B cell (primary cell): ENCODE measurements around the gene TMIE. TPM values are rescaled to one million over a fixed set of nuclear protein-coding genes. Genes with fewer than 3 reads are reported as not detected.

Experiments
- ATAC-seq: fragments of 200-7000 bp; cut with Tn5 transposase; one replicate; pipeline ENCODE4 v1.10.0; 2021; ENCODE audit warnings: low read depth, mild to moderate bottlenecking, moderate number of reproducible peaks, moderate library complexity
- CTCF ChIA-PET: fragments of 350-600 bp; sonication (Branson Sonifier 250); formaldehyde crosslinking; loops from one replicate; lab custom pipeline; 2021; ENCODE audit warnings: antibody characterized with exemption, inconsistent platforms; lab: Charles Lee
- POLR2A ChIA-PET: fragments of 350-600 bp; sonication (Branson Sonifier 250); formaldehyde crosslinking; loops from one replicate; lab custom pipeline; 2021; ENCODE audit warnings: antibody characterized with exemption; lab: Charles Lee
- DNase-seq: peaks from one replicate; pipeline ENCODE4 v3.0.0; 2013
- H2AFZ ChIP-seq: 2 replicates; pipeline ENCODE4 v1.6.1; 2012; ENCODE audit warnings: mild to moderate bottlenecking, low read depth, low read length; ENCODE audit not compliant: insufficient read depth, poor library complexity, severe bottlenecking
- H3K27ac ChIP-seq, 2 donors: 1 replicate in 1 of 2; 2 replicates in 1 of 2; pipeline ENCODE4 v1.5.1; 2012 to 2013; ENCODE audit warnings: low read length in 2 of 2, mild to moderate bottlenecking in 2 of 2, moderate library complexity in 1 of 2
- H3K27me3 ChIP-seq, 4 experiments: fragments of 200-600 bp in 1 of 4; sonication (generic) in 1 of 4; replicated peaks in 1 of 4; 1 replicate in 2 of 4; 2 replicates in 2 of 4; pipeline versions ENCODE4 v1.6.1 to v1.7.0; 2013 to 2016; ENCODE audit warnings: low read length in 3 of 4, mild to moderate bottlenecking in 2 of 4, mixed read lengths in 1 of 4, moderate library complexity in 1 of 4; ENCODE audit not compliant: insufficient read depth in 4 of 4, control insufficient read depth in 3 of 4; ENCODE audit errors: control extremely low read depth in 1 of 4
- H3K36me3 ChIP-seq, 2 experiments: replicated peaks in 1 of 2; 1 replicate in 1 of 2; 2 replicates in 1 of 2; pipeline versions ENCODE4 v1.6.1 to v1.7.1; 2013; ENCODE audit warnings: low read length in 1 of 2; ENCODE audit not compliant: insufficient read depth in 2 of 2, control insufficient read depth in 1 of 2; ENCODE audit errors: control extremely low read depth in 1 of 2, extremely low read depth in 1 of 2
- H3K4me1 ChIP-seq, 2 donors: fragments of 200-600 bp in 1 of 2; sonication (generic) in 1 of 2; 1 replicate in 1 of 2; 2 replicates in 1 of 2; pipeline versions ENCODE4 v1.5.1 to v1.6.1; 2013 to 2017; ENCODE audit warnings: low read length in 2 of 2; ENCODE audit not compliant: control insufficient read depth in 2 of 2, insufficient read depth in 2 of 2
- H3K4me2 ChIP-seq: replicated peaks from 2 replicates; pipeline ENCODE3; 2012; ENCODE audit warnings: mild to moderate bottlenecking, low read depth, low read length; ENCODE audit not compliant: poor library complexity, severe bottlenecking
- H3K4me3 ChIP-seq, 5 experiments: fragments of 200-600 bp in 1 of 5; sonication (generic) in 1 of 5; 1 replicate in 3 of 5; 2 replicates in 2 of 5; pipeline versions ENCODE4 v1.5.1 to v1.7.0; 2011 to 2016; ENCODE audit warnings: low read length in 4 of 5, mild to moderate bottlenecking in 4 of 5, low read depth in 2 of 5, control low read depth in 1 of 5, moderate library complexity in 1 of 5; ENCODE audit not compliant: insufficient read depth in 1 of 5; ENCODE audit errors: control extremely low read depth in 1 of 5, extremely low read depth in 1 of 5
- H3K79me2 ChIP-seq: fragments of 200-600 bp; sonication (generic); one replicate; pipeline ENCODE4 v1.6.0; 2016; ENCODE audit warnings: low read length; ENCODE audit not compliant: control insufficient read depth, insufficient read depth
- H3K9ac ChIP-seq: fragments of 200-600 bp; sonication (generic); 2 replicates; pipeline ENCODE4 v1.6.1; 2017; ENCODE audit warnings: mild to moderate bottlenecking, low read length, moderate library complexity
- H3K9me3 ChIP-seq, 3 donors: one replicate each; pipeline versions ENCODE4 v1.6.1 to v1.7.1; 2013; ENCODE audit warnings: low read length in 2 of 3; ENCODE audit not compliant: control insufficient read depth in 2 of 3, insufficient read depth in 1 of 3; ENCODE audit errors: control extremely low read depth in 1 of 3
- H4K20me1 ChIP-seq: 2 replicates; pipeline ENCODE4 v1.6.0; 2012; ENCODE audit warnings: mild to moderate bottlenecking, low read length; ENCODE audit not compliant: insufficient read depth, control insufficient read depth, poor library complexity, severe bottlenecking
- H3K27ac Mint-ChIP-seq: one replicate; pipeline ENCODE4 v1.8.0; 2021; ENCODE audit warnings: mixed read lengths
- H3K27me3 Mint-ChIP-seq: one replicate; pipeline ENCODE4 v1.8.0; 2021; ENCODE audit warnings: mixed read lengths
- H3K4me1 Mint-ChIP-seq: one replicate; pipeline ENCODE4 v1.8.0; 2021; ENCODE audit warnings: mixed read lengths
- H3K4me3 Mint-ChIP-seq: one replicate; pipeline ENCODE4 v1.8.0; 2021; ENCODE audit warnings: mixed read lengths
- H3K9me3 Mint-ChIP-seq: one replicate; pipeline ENCODE4 v1.8.0; 2022; ENCODE audit warnings: mixed read lengths; ENCODE audit not compliant: insufficient read depth
- EZH2 ChIP-seq: IDR thresholded peaks from 2 replicates; pipeline ENCODE4 v1.6.1; 2012; ENCODE audit warnings: borderline replicate concordance, low read depth, mild to moderate bottlenecking, moderate library complexity, low read length; ENCODE audit not compliant: insufficient read depth, poor library complexity, severe bottlenecking
- WGBS: methylation state at CpG from one replicate; pipeline ENCODE4 v1.1.5; 2013; ENCODE audit warnings: missing lambda C conversion rate; ENCODE audit not compliant: insufficient coverage; 5-methylcytosine and 5-hydroxymethylcytosine counted together
- intact Hi-C: fragments of 100-400 bp; cut with micrococcal nuclease; formaldehyde crosslinking; loops from one replicate; pipeline ENCODE4 v1.10.0; 2022
- polyA plus RNA-seq: library from polyadenylated mRNA; depleted of rRNA; stranded (reverse); fragments of >200 nt; gene quantifications from 2 replicates; pipeline ENCODE4 v1.2.3, GENCODE V29; 2012
- total RNA-seq, 2 donors: library from RNA; stranded (reverse); fragments of 120-200 nt in 1 of 2; gene quantifications; 1 replicate in 1 of 2; 2 replicates in 1 of 2; pipeline versions ENCODE4 v1.2.3 to v1.2.4, GENCODE V29; 2013 to 2022
- TF ChIP-seq, protein P1 (sequence below): fragments of 200-600 bp; IDR thresholded peaks from one replicate; pipeline ENCODE4 v1.8.0; 2022; ENCODE audit warnings: antibody characterized with exemption, mild to moderate bottlenecking

Gene TMIE
- total and polyA plus RNA-seq, 2 donors (not counting 1 experiment from before 2014, with no cell fraction given) = not detected

DNA sequence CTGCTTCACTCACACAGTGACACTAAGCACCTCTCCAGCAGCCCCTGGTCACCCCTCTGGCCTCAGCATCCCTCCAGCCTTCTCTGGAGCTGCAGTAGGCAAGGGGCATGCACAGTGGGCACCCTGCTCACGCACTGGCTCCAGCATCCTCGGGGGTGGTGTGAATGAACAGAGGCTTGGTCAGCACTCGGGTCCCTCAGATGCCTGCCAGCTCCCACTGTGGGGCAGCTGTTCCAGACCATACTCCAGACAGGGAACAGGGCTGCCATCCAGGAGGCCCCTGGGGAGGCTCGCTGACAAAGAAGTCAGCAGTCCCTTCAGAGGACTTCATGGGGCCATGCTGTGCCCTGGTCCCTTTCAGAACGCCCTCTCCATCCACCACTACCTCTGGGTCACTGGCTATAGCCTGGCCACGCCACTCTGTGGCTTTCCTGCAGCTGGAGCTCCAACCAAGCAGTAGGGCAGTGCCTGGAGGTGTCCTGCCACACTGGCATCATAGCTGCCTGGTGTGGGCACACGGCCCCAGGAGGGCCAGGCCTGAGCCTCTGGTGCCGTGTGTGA is 34.1 kb upstream of the TMIE start:
- no peaks in the 10 kb centered on the region for H3K9me3 Mint-ChIP-seq
- H3K27me3 ChIP-seq = no peaks in the 10 kb centered on the region
- H3K36me3 ChIP-seq = no peaks in the 10 kb centered on the region
- no peak overlapping the region for H3K4me2 ChIP-seq
- no peak overlapping the region for H3K9ac ChIP-seq
- 80% methylated on average over 8 of the region's 8 CpGs for WGBS
- H2AFZ ChIP-seq = no peak overlapping the region
- H3K4me3 ChIP-seq = no peak overlapping the region
- intact Hi-C loops = no loop called here
- CTCF ChIA-PET = no interaction called here
- ATAC-seq (no peak), DNase-seq (no peak)
- H3K4me3 Mint-ChIP-seq = no peak overlapping the region
- peaks cover 6% of the 10 kb centered on the region for H3K27me3 Mint-ChIP-seq
- POLR2A ChIA-PET = no interaction called here
- no peak for TF ChIP-seq EZH2
- H4K20me1 ChIP-seq = no peaks in the 10 kb centered on the region
- H3K27ac Mint-ChIP-seq = no peak overlapping the region
- no peaks in the 10 kb centered on the region for H3K4me1 ChIP-seq
- H3K79me2 ChIP-seq = no peaks in the 10 kb centered on the region
- H3K27ac ChIP-seq = no peak overlapping the region
- H3K4me1 Mint-ChIP-seq = no peaks in the 10 kb centered on the region
- H3K9me3 ChIP-seq = no peaks in the 10 kb centered on the region

DNA sequence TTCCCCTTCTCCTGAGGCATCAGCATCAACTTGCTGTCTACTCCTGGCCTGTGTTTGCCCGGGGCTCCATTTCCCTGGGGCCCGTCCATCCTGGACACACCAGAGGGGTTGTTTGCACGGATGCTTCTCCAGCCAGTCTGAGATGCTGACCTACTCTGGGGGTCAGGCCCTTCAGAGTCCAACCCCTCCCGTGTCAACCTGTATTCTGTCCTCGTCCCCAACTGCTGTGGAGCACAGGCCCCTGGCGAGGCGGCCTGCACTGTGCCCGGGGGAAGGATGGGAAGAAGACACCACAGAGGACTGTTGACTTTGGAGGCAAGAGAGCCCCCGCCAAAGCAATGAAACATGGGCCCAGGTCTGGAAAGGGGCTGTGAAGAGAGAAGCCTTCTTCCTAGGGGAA is 33.5 kb upstream of the TMIE start:
- intact Hi-C loops = no loop called here
- Mint-ChIP-seq H3K4me1 (no peaks in the 10 kb centered on the region), H3K27me3 (peaks cover under 1% of the 10 kb centered on the region), H3K27ac (no peak overlapping the region), H3K4me3 (no peak overlapping the region), H3K9me3 (no peaks in the 10 kb centered on the region)
- ATAC-seq (no peak), DNase-seq (no peak)
- no peaks in the 10 kb centered on the region for H3K36me3 ChIP-seq
- no peaks in the 10 kb centered on the region for H4K20me1 ChIP-seq
- no peaks in the 10 kb centered on the region for H3K9me3 ChIP-seq
- no peak for TF ChIP-seq EZH2
- TF ChIP-seq, protein P1, sequence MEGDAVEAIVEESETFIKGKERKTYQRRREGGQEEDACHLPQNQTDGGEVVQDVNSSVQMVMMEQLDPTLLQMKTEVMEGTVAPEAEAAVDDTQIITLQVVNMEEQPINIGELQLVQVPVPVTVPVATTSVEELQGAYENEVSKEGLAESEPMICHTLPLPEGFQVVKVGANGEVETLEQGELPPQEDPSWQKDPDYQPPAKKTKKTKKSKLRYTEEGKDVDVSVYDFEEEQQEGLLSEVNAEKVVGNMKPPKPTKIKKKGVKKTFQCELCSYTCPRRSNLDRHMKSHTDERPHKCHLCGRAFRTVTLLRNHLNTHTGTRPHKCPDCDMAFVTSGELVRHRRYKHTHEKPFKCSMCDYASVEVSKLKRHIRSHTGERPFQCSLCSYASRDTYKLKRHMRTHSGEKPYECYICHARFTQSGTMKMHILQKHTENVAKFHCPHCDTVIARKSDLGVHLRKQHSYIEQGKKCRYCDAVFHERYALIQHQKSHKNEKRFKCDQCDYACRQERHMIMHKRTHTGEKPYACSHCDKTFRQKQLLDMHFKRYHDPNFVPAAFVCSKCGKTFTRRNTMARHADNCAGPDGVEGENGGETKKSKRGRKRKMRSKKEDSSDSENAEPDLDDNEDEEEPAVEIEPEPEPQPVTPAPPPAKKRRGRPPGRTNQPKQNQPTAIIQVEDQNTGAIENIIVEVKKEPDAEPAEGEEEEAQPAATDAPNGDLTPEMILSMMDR = no peak
- ChIA-PET CTCF (no interaction called here), POLR2A (no interaction called here)
- no peaks in the 10 kb centered on the region for H3K27me3 ChIP-seq
- H2AFZ ChIP-seq = no peak overlapping the region
- WGBS = 95% methylated on average over 9 of the region's 9 CpGs
- H3K4me2 ChIP-seq = no peak overlapping the region
- no peak overlapping the region for H3K9ac ChIP-seq
- no peak overlapping the region for H3K27ac ChIP-seq
- no peaks in the 10 kb centered on the region for H3K79me2 ChIP-seq
- H3K4me1 ChIP-seq = no peaks in the 10 kb centered on the region
- no peak overlapping the region for H3K4me3 ChIP-seq
